PFSK-1 (cell line): ENCODE results near the gene HDGFL2.

Experiments used
- FOXP2 ChIP-seq: optimal IDR thresholded peaks from 2 replicates; pipeline ENCODE3; 2011; ENCODE audit warnings: borderline replicate concordance, control low read depth, inconsistent platforms; ENCODE audit not compliant: insufficient read depth; ENCODE audit errors: extremely low read length, extremely low read depth
- POLR2AphosphoS5 ChIP-seq: IDR thresholded peaks from 2 replicates; pipeline ENCODE4 v1.6.1; 2012; ENCODE audit warnings: low read depth, mild to moderate bottlenecking, control low read depth, low read length, moderate library complexity
- SIN3A ChIP-seq: IDR thresholded peaks from 2 replicates; pipeline ENCODE4 v1.6.1; 2012; ENCODE audit warnings: mild to moderate bottlenecking, low read length, moderate library complexity, borderline replicate concordance; ENCODE audit not compliant: insufficient read depth
- TAF1 ChIP-seq: IDR thresholded peaks from 2 replicates; pipeline ENCODE4 v1.6.1; 2012; ENCODE audit warnings: low read length, control low read depth, borderline replicate concordance; ENCODE audit not compliant: insufficient read depth
- TF ChIP-seq, protein P1 (sequence below), 2 experiments: IDR thresholded peaks; 2 replicates each; pipeline versions ENCODE4 v1.6.1 to v1.8.0; 2011 to 2012; ENCODE audit warnings: low read depth in 2 of 2, low read length in 2 of 2, control low read depth in 1 of 2, inconsistent platforms in 1 of 2, mild to moderate bottlenecking in 1 of 2, moderate library complexity in 1 of 2; ENCODE audit not compliant: insufficient read depth in 1 of 2

HDGFL2 gene

GRCh38 chr19:4493929-4494690 lies 22.0 kb downstream of the HDGFL2 start:
- no peak for TF ChIP-seq POLR2AphosphoS5
- no peak for TF ChIP-seq FOXP2
- no peak for TF ChIP-seq SIN3A
- TF ChIP-seq, protein P1, sequence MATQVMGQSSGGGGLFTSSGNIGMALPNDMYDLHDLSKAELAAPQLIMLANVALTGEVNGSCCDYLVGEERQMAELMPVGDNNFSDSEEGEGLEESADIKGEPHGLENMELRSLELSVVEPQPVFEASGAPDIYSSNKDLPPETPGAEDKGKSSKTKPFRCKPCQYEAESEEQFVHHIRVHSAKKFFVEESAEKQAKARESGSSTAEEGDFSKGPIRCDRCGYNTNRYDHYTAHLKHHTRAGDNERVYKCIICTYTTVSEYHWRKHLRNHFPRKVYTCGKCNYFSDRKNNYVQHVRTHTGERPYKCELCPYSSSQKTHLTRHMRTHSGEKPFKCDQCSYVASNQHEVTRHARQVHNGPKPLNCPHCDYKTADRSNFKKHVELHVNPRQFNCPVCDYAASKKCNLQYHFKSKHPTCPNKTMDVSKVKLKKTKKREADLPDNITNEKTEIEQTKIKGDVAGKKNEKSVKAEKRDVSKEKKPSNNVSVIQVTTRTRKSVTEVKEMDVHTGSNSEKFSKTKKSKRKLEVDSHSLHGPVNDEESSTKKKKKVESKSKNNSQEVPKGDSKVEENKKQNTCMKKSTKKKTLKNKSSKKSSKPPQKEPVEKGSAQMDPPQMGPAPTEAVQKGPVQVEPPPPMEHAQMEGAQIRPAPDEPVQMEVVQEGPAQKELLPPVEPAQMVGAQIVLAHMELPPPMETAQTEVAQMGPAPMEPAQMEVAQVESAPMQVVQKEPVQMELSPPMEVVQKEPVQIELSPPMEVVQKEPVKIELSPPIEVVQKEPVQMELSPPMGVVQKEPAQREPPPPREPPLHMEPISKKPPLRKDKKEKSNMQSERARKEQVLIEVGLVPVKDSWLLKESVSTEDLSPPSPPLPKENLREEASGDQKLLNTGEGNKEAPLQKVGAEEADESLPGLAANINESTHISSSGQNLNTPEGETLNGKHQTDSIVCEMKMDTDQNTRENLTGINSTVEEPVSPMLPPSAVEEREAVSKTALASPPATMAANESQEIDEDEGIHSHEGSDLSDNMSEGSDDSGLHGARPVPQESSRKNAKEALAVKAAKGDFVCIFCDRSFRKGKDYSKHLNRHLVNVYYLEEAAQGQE (IDR thresholded peaks at IDR 0.05; ENCODE audit: insufficient read depth in 1 of 2, low read depth in 2 of 2, low read length in 2 of 2) = no peak
- no peak for TF ChIP-seq TAF1

DNA sequence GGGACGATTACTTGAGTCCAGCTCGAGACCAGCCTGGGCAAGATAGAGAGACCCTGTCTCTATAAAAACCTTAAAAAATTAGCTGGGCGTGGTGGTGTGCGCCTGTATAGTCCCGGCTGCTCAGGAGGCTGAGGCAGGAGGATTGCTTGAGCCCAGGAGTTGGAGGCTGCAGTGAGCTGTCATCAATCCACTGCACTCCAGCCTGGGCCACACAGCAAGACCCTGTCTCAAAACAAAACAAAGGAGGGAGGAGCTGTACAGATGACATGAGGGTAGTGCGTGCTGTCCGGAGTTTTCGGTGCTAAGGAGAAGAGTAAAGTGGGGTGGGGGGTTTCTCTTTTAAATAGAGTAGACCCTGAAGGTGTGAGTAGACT lies 22.6 kb downstream of the HDGFL2 start:
- TF ChIP-seq, protein P1 (IDR thresholded peaks at IDR 0.05; ENCODE audit: insufficient read depth in 1 of 2, low read depth in 2 of 2, low read length in 2 of 2) = no peak
- TF ChIP-seq POLR2AphosphoS5 (no peak), SIN3A (no peak), TAF1 (no peak), FOXP2 (no peak)

DNA sequence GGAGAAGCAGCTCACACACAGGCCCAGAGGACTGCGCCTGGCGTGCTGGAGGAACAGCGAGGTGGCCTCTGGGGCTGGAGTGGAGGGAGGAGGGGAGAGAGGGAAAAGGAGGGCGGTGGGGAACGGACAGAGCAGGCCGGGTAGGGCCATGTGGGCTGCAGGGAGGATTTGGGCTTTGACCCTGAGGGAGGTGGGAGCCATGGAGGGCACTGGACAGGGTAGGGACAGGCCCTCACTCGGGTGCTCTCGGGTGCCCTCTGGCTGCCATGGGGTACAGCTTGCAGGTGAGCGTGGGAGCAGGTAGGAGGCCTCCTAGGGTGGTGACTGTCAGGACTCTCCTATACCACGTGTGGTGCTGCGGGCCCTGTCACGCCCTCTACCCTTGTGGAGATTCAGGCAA lies 23.4 kb downstream of the HDGFL2 start:
- no peak for TF ChIP-seq TAF1
- no peak for TF ChIP-seq SIN3A

DNA sequence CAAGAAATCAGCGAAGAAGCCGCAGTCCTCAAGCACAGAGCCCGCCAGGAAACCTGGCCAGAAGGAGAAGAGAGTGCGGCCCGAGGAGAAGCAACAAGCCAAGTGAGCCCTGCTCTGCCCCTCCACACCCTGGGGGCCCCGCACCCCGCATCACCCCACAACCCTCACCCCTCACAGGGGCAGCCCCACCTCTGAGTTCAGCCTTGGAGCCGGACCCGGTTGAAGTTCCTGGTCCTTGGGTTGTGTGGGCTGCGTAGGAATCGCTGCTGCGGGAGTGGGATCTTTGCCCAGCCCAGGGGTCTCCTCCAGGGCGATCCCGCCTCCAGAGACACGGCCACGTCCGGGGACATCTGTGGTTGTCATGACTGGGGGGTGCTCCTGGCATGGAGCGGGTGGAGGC lies 24.2 kb downstream of the HDGFL2 start:
- no peak for TF ChIP-seq FOXP2
- no peak for TF ChIP-seq SIN3A
- TF ChIP-seq TAF1 = no peak
- TF ChIP-seq, protein P1 (IDR thresholded peaks at IDR 0.05; ENCODE audit: insufficient read depth in 1 of 2, low read depth in 2 of 2, low read length in 2 of 2) = no peak
- no peak for TF ChIP-seq POLR2AphosphoS5

DNA sequence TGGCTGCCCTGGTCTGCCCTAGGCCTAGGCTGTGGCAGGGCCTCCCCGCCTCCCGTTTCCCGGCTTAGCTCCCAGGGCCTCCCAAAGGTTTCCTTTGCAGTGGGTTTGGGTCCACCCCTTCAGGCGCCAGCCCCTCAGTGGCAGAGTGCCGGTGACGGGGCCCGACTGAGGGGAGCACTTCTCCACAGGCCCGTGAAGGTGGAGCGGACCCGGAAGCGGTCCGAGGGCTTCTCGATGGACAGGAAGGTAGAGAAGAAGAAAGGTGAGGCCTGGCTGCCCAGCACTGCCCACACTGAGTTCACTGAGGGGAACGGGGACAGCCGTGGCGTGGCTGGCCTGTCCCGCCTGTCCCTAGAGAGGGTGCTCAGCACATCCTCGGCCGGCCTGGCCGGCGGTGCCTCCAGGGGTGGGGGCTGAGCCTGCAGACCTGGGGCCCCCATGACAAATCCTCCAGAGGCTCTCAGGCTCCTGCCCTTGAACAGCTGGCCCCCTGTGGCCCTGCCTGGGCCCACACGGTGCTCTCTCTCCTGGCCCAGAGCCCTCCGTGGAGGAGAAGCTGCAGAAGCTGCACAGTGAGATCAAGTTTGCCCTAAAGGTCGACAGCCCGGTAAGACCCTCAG lies 25.8 kb downstream of the HDGFL2 start:
- TF ChIP-seq, protein P1 (IDR thresholded peaks at IDR 0.05; ENCODE audit: insufficient read depth in 1 of 2, low read depth in 2 of 2, low read length in 2 of 2) = no peak
- no peak for TF ChIP-seq POLR2AphosphoS5
